SU-DHL-6 (cell line): ENCODE measurements around the gene CPLX3.

ENCODE experiments used
- H2AFZ ChIP-seq: fragments of 200-600 bp; sonication (generic); 2 replicates; pipeline ENCODE4 v1.6.1; 2014; ENCODE audit warnings: low read depth, mild to moderate bottlenecking, moderate library complexity, mixed read lengths, antibody characterized with exemption, low read length; ENCODE audit not compliant: severe bottlenecking
- H3F3A ChIP-seq: fragments of 200-600 bp; shearing (Covaris generic); 2 replicates; pipeline ENCODE4 v1.6.0; 2016; ENCODE audit warnings: antibody characterized with exemption, mild to moderate bottlenecking; ENCODE audit not compliant: insufficient read depth
- H3K27ac ChIP-seq: fragments of 200-600 bp; sonication (generic); 2 replicates; pipeline ENCODE4 v1.5.1; 2016; ENCODE audit warnings: low read depth, mild to moderate bottlenecking, low read length, moderate library complexity, mixed read lengths
- H3K27me3 ChIP-seq: fragments of 200-600 bp; sonication (generic), shearing (Covaris generic); 2 replicates; pipeline ENCODE4 v1.6.0; 2014; ENCODE audit warnings: mild to moderate bottlenecking, low read length
- H3K36me3 ChIP-seq: fragments of 200-600 bp; sonication (generic); 2 replicates; pipeline ENCODE4 v1.6.1; 2014; ENCODE audit warnings: mild to moderate bottlenecking, low read length, mixed read lengths
- H3K4me2 ChIP-seq: fragments of 300-600, 200-600 bp; shearing (Covaris generic), sonication (generic); 2 replicates; pipeline ENCODE4 v1.6.0; 2014; ENCODE audit warnings: low read length, low read depth, mild to moderate bottlenecking; ENCODE audit not compliant: poor library complexity, severe bottlenecking
- H3K4me3 ChIP-seq: fragments of 200-600 bp; sonication (generic); 2 replicates; pipeline ENCODE4 v1.5.1; 2014; ENCODE audit warnings: antibody characterized with exemption, low read length, mild to moderate bottlenecking, mixed read lengths; ENCODE audit not compliant: insufficient read depth, poor library complexity, severe bottlenecking
- H3K79me2 ChIP-seq: fragments of 200-600 bp; sonication (generic); 2 replicates; pipeline ENCODE4 v1.6.1; 2014; ENCODE audit warnings: mild to moderate bottlenecking, low read length, moderate library complexity; ENCODE audit not compliant: insufficient read depth
- H3K9ac ChIP-seq: fragments of 200-600 bp; sonication (generic); 2 replicates; pipeline ENCODE4 v1.7.0; 2014; ENCODE audit warnings: mild to moderate bottlenecking, low read length
- H3K9me2 ChIP-seq: fragments of 200-600 bp; sonication (generic); replicated peaks from 2 replicates; pipeline ENCODE4 v1.6.1; 2014; ENCODE audit warnings: low read length; ENCODE audit not compliant: insufficient read depth
- H3K9me3 ChIP-seq: fragments of 200-600 bp; sonication (generic); 2 replicates; pipeline ENCODE4 v1.6.1; 2014; ENCODE audit warnings: low read length, mixed read lengths; ENCODE audit not compliant: insufficient read depth
- H4K20me1 ChIP-seq: fragments of 200-600 bp; sonication (generic); 2 replicates; pipeline ENCODE4 v1.6.1; 2014; ENCODE audit warnings: low read depth, mild to moderate bottlenecking, antibody characterized with exemption, low read length, moderate library complexity, mixed read lengths
- CTCF ChIP-seq: fragments of 200-600 bp; sonication (generic); IDR thresholded peaks from one replicate; pipeline ENCODE4 v1.5.1; 2017; ENCODE audit warnings: antibody characterized with exemption, mild to moderate bottlenecking, low read length, moderate library complexity; ENCODE audit not compliant: insufficient read depth, poor library complexity, severe bottlenecking
- EZH2phosphoT487 ChIP-seq: fragments of 200-600 bp; sonication (generic), shearing (Covaris generic); conservative IDR thresholded peaks from 2 replicates; pipeline ENCODE4 v1.6.1; 2018; ENCODE audit warnings: mild to moderate bottlenecking, antibody characterized with exemption, low read length, moderate library complexity, mixed read lengths

The CPLX3 gene

GRCh38 chr15:74815121-74815934 is 11.1 kb upstream of the CPLX3 start:
- no peak overlapping the region for H3K27ac ChIP-seq
- no peak overlapping the region for H2AFZ ChIP-seq
- no peaks in the 10 kb centered on the region for H3K9me2 ChIP-seq
- H3K9ac ChIP-seq = no peak overlapping the region
- no peak overlapping the region for H3K4me3 ChIP-seq
- no peaks in the 10 kb centered on the region for H3K79me2 ChIP-seq
- H4K20me1 ChIP-seq = no peaks in the 10 kb centered on the region
- H3K9me3 ChIP-seq = no peaks in the 10 kb centered on the region
- no peaks in the 10 kb centered on the region for H3K27me3 ChIP-seq
- no peaks in the 10 kb centered on the region for H3K36me3 ChIP-seq
- no peak overlapping the region for H3K4me2 ChIP-seq
- TF ChIP-seq EZH2phosphoT487 = no peak
- no peak for TF ChIP-seq CTCF
- no peaks in the 10 kb centered on the region for H3F3A ChIP-seq

- Histone ChIP-seq H3K27me3 (no peaks in the 10 kb centered on the region), H3K4me2 (no peak overlapping the region), H3K4me3 (no peak overlapping the region), H2AFZ (no peak overlapping the region), H3K9me2 (no peaks in the 10 kb centered on the region), H3K9me3 (no peaks in the 10 kb centered on the region), H4K20me1 (no peaks in the 10 kb centered on the region), H3K27ac (no peak overlapping the region), H3K9ac (no peak overlapping the region), H3K79me2 (no peaks in the 10 kb centered on the region), H3F3A (no peaks in the 10 kb centered on the region), H3K36me3 (no peaks in the 10 kb centered on the region)
- no peak for TF ChIP-seq EZH2phosphoT487
- TF ChIP-seq CTCF = no peak
Measured at GRCh38 chr15:74815961-74816360, 10.5 kb upstream of the CPLX3 start.

GRCh38 chr15:74816624-74817369 is 9.6 kb upstream of the CPLX3 start:
- Histone ChIP-seq H3K9me3 (no peaks in the 10 kb centered on the region), H4K20me1 (no peaks in the 10 kb centered on the region), H3K27me3 (no peaks in the 10 kb centered on the region), H2AFZ (no peak overlapping the region), H3K9me2 (no peaks in the 10 kb centered on the region), H3K4me2 (no peak overlapping the region), H3K9ac (no peak overlapping the region), H3K36me3 (no peaks in the 10 kb centered on the region), H3K79me2 (no peaks in the 10 kb centered on the region), H3F3A (no peaks in the 10 kb centered on the region), H3K27ac (no peak overlapping the region), H3K4me3 (no peak overlapping the region)
- TF ChIP-seq EZH2phosphoT487 (no peak), CTCF (no peak)
